Spleen (tissue), 11 donors: ENCODE measurements around the gene CDKN3. TPM values are rescaled to one million over a fixed set of nuclear protein-coding genes. Genes with fewer than 3 reads are reported as not detected.

Experiments
- DNase-seq: peaks from one replicate; pipeline ENCODE4 v3.0.0-alpha.2; 2020
- H3K27ac ChIP-seq, 8 donors: fragments of 200-600 bp; sonication (generic) in 7 of 8; 1 replicate in 4 of 8; 2 replicates in 4 of 8; pipeline versions ENCODE4 v1.5.0 to v1.8.0; 2016 to 2021; ENCODE audit warnings: inconsistent platforms in 4 of 8, mild to moderate bottlenecking in 4 of 8, moderate library complexity in 1 of 8
- H3K27me3 ChIP-seq, 7 donors: fragments of 200-600 bp; sonication (generic) in 6 of 7; replicated peaks in 1 of 7; 1 replicate in 4 of 7; 2 replicates in 3 of 7; pipeline versions ENCODE4 v1.5.0 to v1.8.0; 2016 to 2021; ENCODE audit warnings: inconsistent platforms in 3 of 7, mild to moderate bottlenecking in 1 of 7
- H3K36me3 ChIP-seq, 6 donors: fragments of 200-600 bp; sonication (generic) in 5 of 6; 1 replicate in 4 of 6; 2 replicates in 2 of 6; pipeline versions ENCODE4 v1.5.0 to v1.8.0; 2016 to 2021; ENCODE audit warnings: inconsistent platforms in 2 of 6
- H3K4me1 ChIP-seq, 6 donors: fragments of 200-600 bp; sonication (generic) in 5 of 6; 1 replicate in 3 of 6; 2 replicates in 3 of 6; pipeline versions ENCODE4 v1.5.0 to v1.8.0; 2016 to 2021; ENCODE audit warnings: inconsistent platforms in 3 of 6
- H3K4me3 ChIP-seq, 8 donors: fragments of 200-600 bp; sonication (generic) in 7 of 8; 1 replicate in 4 of 8; 2 replicates in 4 of 8; pipeline versions ENCODE4 v1.5.0 to v1.8.0; 2016 to 2021; ENCODE audit warnings: inconsistent platforms in 4 of 8, mild to moderate bottlenecking in 4 of 8, moderate library complexity in 2 of 8
- H3K9me3 ChIP-seq, 8 donors: fragments of 200-600 bp; sonication (generic) in 7 of 8; 1 replicate in 4 of 8; 2 replicates in 4 of 8; pipeline versions ENCODE4 v1.5.0 to v1.8.0; 2016 to 2021; ENCODE audit warnings: inconsistent platforms in 4 of 8
- POLR2A ChIP-seq, 3 donors: fragments of 450-650 bp; IDR thresholded peaks; one replicate each; pipeline ENCODE4 v1.5.1; 2017; ENCODE audit warnings: antibody characterized with exemption in 3 of 3, mild to moderate bottlenecking in 1 of 3
- POLR2AphosphoS5 ChIP-seq, 3 donors: sonication (generic); formaldehyde crosslinking; IDR thresholded peaks; one replicate each; pipeline ENCODE4 v1.5.1; 2017; ENCODE audit warnings: antibody characterized with exemption in 3 of 3
- WGBS, 5 donors: extraction: QIAGEN DNeasy Blood & Tissue Kit in 3 of 5; methylation state at CpG; one replicate each; pipeline versions ENCODE4 v1.1.5 to v1.1.7; 2013 to 2018; 5-methylcytosine and 5-hydroxymethylcytosine counted together
- intact Hi-C: fragments of 100-400 bp; cut with DNase I; formaldehyde crosslinking; loops from one replicate; pipeline ENCODE4 v1.15.0; 2023; ENCODE audit warnings: low total_unique reads
- polyA plus RNA-seq, 3 donors: library from polyadenylated mRNA; stranded (reverse); fragments of 200-250 nt; gene quantifications; one replicate each; pipeline ENCODE4 v1.2.1, GENCODE V29; 2013
- total RNA-seq, 7 donors: library from RNA; depleted of rRNA in 3 of 7; stranded (reverse); fragments of >200 nt in 3 of 7; fragmentation: NEBNext Ultra II Directional in 4 of 7; extraction: Animal tissue kit (Norgen Biotek cat#: 25700) in 4 of 7; gene quantifications; one replicate each; pipeline versions ENCODE4 v1.1.0 to v1.2.1, GENCODE V29; 2016 to 2021
- TF ChIP-seq, protein P1 (sequence below), 11 experiments: fragments of 200-600 bp in 7 of 11; fragments of 450-650 bp in 4 of 11; sonication (generic) in 4 of 11; IDR thresholded peaks in 8 of 11; conservative IDR thresholded peaks in 3 of 11; 1 replicate in 7 of 11; 2 replicates in 4 of 11; pipeline versions ENCODE4 v1.4.0 to v1.8.0; 2016 to 2021; ENCODE audit warnings: antibody characterized with exemption in 11 of 11, inconsistent platforms in 4 of 11, mild to moderate bottlenecking in 1 of 11
- donor health status: healthy with polysubstance abuse.
- donor health status: DM: no; HTN: no; CAD: no; lungs with moderate emphysema.
- donor health status: DM: no; HTN: no; CAD: no.
- donor health status: Bipolar disorder and iron deficiency.
- donor health status: healthy.
- donor health status: DM: no; HTN: no; CAD: no.
- donor health status: DM: yes; HTN: yes; CAD: no.

CDKN3 gene
- total and polyA plus RNA-seq, 10 donors = 1.7 to 21.3 (median 5.4) TPM

DNA sequence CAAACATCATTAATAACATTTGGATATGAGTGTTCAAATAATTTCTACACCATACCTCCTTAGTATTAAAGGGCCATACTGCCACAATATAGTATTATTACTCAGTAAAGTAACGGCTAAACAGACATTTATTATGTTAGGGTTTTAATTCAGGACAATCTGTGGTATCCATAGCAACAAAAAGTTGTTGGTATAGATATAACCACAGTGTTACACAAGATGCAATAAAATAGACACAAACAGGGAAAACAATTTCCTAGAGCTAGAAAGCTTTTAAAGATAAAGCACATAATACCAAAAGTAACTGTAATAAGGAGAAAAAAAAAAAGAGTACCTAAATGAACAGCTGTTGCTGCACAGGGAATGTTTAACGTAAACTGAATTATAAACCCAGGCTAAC lies 28.3 kb downstream of the CDKN3 start:
- H3K4me1 ChIP-seq = no peaks in the 10 kb centered on the region
- 71 to 97% (median 91%) methylated on average over 2 of the region's 2 CpGs for WGBS, 5 donors
- H3K27ac ChIP-seq = no peak overlapping the region
- H3K4me3 ChIP-seq = no peak overlapping the region
- H3K9me3 ChIP-seq = no peaks in the 10 kb centered on the region
- H3K27me3 ChIP-seq = no peaks in the 10 kb centered on the region
- no peak for DNase-seq
- TF ChIP-seq POLR2AphosphoS5 (IDR thresholded peaks at IDR 0.05) = no peak
- no peak for TF ChIP-seq POLR2A (IDR thresholded peaks at IDR 0.05)
- TF ChIP-seq, protein P1, sequence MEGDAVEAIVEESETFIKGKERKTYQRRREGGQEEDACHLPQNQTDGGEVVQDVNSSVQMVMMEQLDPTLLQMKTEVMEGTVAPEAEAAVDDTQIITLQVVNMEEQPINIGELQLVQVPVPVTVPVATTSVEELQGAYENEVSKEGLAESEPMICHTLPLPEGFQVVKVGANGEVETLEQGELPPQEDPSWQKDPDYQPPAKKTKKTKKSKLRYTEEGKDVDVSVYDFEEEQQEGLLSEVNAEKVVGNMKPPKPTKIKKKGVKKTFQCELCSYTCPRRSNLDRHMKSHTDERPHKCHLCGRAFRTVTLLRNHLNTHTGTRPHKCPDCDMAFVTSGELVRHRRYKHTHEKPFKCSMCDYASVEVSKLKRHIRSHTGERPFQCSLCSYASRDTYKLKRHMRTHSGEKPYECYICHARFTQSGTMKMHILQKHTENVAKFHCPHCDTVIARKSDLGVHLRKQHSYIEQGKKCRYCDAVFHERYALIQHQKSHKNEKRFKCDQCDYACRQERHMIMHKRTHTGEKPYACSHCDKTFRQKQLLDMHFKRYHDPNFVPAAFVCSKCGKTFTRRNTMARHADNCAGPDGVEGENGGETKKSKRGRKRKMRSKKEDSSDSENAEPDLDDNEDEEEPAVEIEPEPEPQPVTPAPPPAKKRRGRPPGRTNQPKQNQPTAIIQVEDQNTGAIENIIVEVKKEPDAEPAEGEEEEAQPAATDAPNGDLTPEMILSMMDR (IDR thresholded peaks at IDR 0.05 in 8 of 11, conservative IDR thresholded peaks at IDR 0.05 in 3 of 11) = no peak
- intact Hi-C loops = no loop called here
- peaks cover 3 to 82% (median 43%) of the 10 kb centered on the region in 6 donors for H3K36me3 ChIP-seq

DNA sequence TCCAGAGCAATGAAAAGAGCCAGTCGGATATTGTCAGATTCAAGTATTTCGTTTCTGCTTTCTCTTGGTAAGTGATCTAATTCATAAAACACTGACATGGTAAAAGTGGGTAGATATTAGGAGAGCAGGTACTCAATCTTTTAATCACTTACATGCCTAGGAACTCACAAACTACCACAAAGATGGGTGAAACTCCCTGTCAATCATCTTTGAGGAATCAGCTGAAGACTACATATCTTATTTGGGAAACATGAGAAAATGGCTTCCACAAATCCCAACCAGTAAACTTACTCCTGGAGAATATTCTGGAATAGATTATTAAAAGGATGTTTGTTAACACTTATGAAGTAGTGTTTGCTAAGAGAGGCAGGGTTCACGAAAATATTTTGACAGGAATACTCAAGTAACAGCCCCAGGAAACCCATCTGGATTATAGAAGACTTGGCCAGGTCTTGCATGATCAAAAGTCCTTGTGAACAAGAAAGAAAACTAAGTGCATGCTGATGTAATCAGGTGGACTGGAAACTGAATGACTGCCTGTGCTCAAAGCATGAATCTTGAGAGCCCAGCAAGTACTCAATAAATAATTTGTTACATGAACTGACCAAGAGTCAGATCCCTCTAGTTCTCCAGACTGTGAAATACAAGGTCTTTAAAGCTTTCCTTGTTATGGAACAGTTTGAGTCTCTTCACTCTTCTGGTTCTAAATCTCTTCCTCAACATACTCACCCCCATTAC lies 28.9 kb downstream of the CDKN3 start:
- Histone ChIP-seq H3K9me3 (no peaks in the 10 kb centered on the region), H3K36me3 (peaks cover 3 to 88% (median 47%) of the 10 kb centered on the region in 6 donors), H3K27me3 (no peaks in the 10 kb centered on the region), H3K4me1 (no peaks in the 10 kb centered on the region), H3K27ac (no peak overlapping the region), H3K4me3 (no peak overlapping the region)
- no peak for TF ChIP-seq POLR2AphosphoS5 (IDR thresholded peaks at IDR 0.05)
- TF ChIP-seq, protein P1 (IDR thresholded peaks at IDR 0.05 in 8 of 11, conservative IDR thresholded peaks at IDR 0.05 in 3 of 11) = no peak
- no peak for TF ChIP-seq POLR2A (IDR thresholded peaks at IDR 0.05)
- WGBS, 5 donors = 90 to 99% (median 95%) methylated on average over 3 of the region's 3 CpGs
- intact Hi-C loops = no loop called here
- no peak for DNase-seq

DNA sequence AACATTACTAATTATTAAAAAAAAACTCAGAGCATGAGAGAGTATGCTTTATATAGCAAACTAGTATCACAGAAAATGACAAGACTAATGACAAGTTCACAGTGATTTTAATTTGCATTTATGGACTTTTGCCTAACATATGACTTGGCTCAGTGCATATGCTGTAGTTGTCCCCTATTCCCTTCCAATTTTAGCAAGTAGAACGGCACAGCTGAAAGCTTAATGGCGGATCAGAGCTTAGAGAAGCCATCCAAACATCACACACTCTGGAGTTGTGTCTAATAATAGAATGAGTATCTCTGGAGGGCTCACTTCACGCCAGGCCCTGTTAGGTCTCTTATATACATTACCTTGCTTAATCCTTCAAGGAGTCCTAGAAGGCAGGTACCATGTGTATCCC lies 31.1 kb downstream of the CDKN3 start:
- H3K9me3 ChIP-seq = no peaks in the 10 kb centered on the region
- H3K36me3 ChIP-seq = peaks cover 3 to 96% (median 54%) of the 10 kb centered on the region in 6 donors
- intact Hi-C loops = no loop called here
- peaks cover 0 to 9% (median 0%) of the 10 kb centered on the region in 6 donors for H3K4me1 ChIP-seq
- WGBS, 5 donors = 81 to 96% (median 94%) methylated on average over 3 of the region's 3 CpGs
- H3K4me3 ChIP-seq = no peak overlapping the region
- H3K27ac ChIP-seq = no peak overlapping the region
- TF ChIP-seq POLR2AphosphoS5 (IDR thresholded peaks at IDR 0.05) (no peak), POLR2A (IDR thresholded peaks at IDR 0.05) (no peak)
- TF ChIP-seq, protein P1 (IDR thresholded peaks at IDR 0.05 in 8 of 11, conservative IDR thresholded peaks at IDR 0.05 in 3 of 11) = no peak
- no peak for DNase-seq
- H3K27me3 ChIP-seq = no peaks in the 10 kb centered on the region

DNA sequence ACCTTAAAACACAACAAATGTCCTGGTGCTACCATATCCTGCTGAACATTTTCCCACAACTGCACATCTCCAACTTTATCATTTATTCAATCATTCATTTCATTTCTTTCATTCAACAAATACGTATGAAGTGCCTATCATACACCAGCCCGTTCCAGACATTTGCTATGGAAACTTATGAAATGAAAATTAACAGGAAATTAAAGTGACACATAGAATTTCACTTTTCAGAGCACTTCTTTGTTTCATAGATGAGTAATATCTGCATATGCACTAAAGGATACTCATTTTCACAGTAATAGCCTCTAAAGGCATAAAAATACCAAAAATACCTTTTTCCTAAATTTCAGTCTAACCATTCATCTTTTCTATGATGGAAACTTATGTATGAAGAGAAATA lies 31.7 kb downstream of the CDKN3 start:
- Histone ChIP-seq H3K36me3 (peaks cover 3 to 91% (median 54%) of the 10 kb centered on the region in 6 donors), H3K27me3 (no peaks in the 10 kb centered on the region), H3K4me1 (peaks cover 0 to 13% (median under 1%) of the 10 kb centered on the region in 6 donors), H3K27ac (no peak overlapping the region), H3K4me3 (no peak overlapping the region), H3K9me3 (no peaks in the 10 kb centered on the region)
- 83 to 94% (median 89%) methylated on average over 2 of the region's 2 CpGs for WGBS, 5 donors
- TF ChIP-seq POLR2A (IDR thresholded peaks at IDR 0.05) (no peak), POLR2AphosphoS5 (IDR thresholded peaks at IDR 0.05) (no peak)
- TF ChIP-seq, protein P1 (IDR thresholded peaks at IDR 0.05 in 8 of 11, conservative IDR thresholded peaks at IDR 0.05 in 3 of 11) = no peak
- no peak for DNase-seq
- intact Hi-C loops = no loop called here
